HL-60 (cell line): ENCODE results near the gene PTGFR.

Experiments
- GABPA ChIP-seq: IDR thresholded peaks from 2 replicates; pipeline ENCODE4 v1.6.1; 2012; ENCODE audit warnings: low read depth
- POLR2AphosphoS5 ChIP-seq: IDR thresholded peaks from 2 replicates; pipeline ENCODE4 v1.6.1; 2012; ENCODE audit warnings: low read depth
- TF ChIP-seq, protein P1 (sequence below): IDR thresholded peaks from one replicate; pipeline ENCODE4 v1.5.1; 2011; ENCODE audit warnings: low read length, control low read depth, inconsistent platforms; ENCODE audit not compliant: insufficient read depth

DNA sequence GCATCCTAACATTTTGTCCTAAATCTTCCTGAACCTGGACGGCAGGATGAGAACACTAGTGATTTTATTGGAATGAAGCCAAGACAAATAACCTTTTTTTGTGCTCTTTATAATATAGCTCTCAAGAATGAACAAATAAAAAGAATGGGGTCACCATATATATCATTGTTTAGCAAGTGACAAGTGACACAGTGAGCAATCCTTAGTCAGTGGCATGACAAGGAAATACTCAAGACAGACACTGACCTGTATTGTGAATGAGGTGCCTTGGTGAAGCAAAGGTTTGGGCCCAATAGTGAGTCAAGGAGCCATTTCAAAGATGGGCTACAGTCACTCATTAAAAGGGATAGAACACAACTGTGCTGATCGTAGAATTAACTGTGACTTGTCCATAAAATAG, 35.7 kb downstream of the PTGFR start:
- TF ChIP-seq POLR2AphosphoS5 (no peak), GABPA (no peak)
- TF ChIP-seq, protein P1, sequence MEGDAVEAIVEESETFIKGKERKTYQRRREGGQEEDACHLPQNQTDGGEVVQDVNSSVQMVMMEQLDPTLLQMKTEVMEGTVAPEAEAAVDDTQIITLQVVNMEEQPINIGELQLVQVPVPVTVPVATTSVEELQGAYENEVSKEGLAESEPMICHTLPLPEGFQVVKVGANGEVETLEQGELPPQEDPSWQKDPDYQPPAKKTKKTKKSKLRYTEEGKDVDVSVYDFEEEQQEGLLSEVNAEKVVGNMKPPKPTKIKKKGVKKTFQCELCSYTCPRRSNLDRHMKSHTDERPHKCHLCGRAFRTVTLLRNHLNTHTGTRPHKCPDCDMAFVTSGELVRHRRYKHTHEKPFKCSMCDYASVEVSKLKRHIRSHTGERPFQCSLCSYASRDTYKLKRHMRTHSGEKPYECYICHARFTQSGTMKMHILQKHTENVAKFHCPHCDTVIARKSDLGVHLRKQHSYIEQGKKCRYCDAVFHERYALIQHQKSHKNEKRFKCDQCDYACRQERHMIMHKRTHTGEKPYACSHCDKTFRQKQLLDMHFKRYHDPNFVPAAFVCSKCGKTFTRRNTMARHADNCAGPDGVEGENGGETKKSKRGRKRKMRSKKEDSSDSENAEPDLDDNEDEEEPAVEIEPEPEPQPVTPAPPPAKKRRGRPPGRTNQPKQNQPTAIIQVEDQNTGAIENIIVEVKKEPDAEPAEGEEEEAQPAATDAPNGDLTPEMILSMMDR, result no peak
